ENCODE data around the gene KRT9. TPM values are rescaled to one million over a fixed set of nuclear protein-coding genes. Genes with fewer than 3 reads are reported as not detected.
A peak's percentile ranks its signal among the peaks of the same experiment; 100 is the strongest.
"Not testable (repeated sequence)": the region's sequence is repeated elsewhere in the genome, so short reads cannot be mapped to it uniquely, and the experiment has no call there.

KRT9 gene
- total RNA-seq, 2 experiments from 2014 or later = not detected

GRCh38 chr17:41579484-41580243 is 7.8 kb upstream of the KRT9 start:
- peaks cover 7 to 22% of the 10 kb centered on the region in 2 experiments for H3K27me3 ChIP-seq (ENCODE audit: control insufficient read depth in 1 of 2, insufficient read depth in 2 of 2, low read length in 2 of 2)
- intact Hi-C loops (cut with DNase I, micrococcal nuclease) = no loop called here
- DNase-seq (peak; percentile 23 to 78 (median 47)), ATAC-seq (ENCODE audit: poor library complexity) (peak; percentile 98)
- Mint-ChIP-seq H3K36me3 (ENCODE audit: low read depth) (no peaks in the 10 kb centered on the region), H3K4me3 (no peak overlapping the region), H3K27me3 (peaks cover 67% of the 10 kb centered on the region), H3K9me3 (no peaks in the 10 kb centered on the region), H3K4me1 (ENCODE audit: low read depth) (no peaks in the 10 kb centered on the region), H3K27ac (no peak overlapping the region)
- H3K4me1 ChIP-seq (ENCODE audit: insufficient read depth, low read length) = no peaks in the 10 kb centered on the region
- H3K36me3 ChIP-seq (ENCODE audit: insufficient read depth, low read length) = no peaks in the 10 kb centered on the region
- no peak overlapping the region for H3K27ac ChIP-seq (ENCODE audit: low read depth in 1 of 2, low read length in 2 of 2)
- CTCF ChIA-PET = interaction anchor here (0.7 to 1.0 kb wide), 2 partner anchors 31 to 69 kb away, joined by 3 to 5 read pairs; no protein-coding TSS in a partner anchor
- H3K9me3 ChIP-seq (ENCODE audit: control insufficient read depth in 1 of 2, insufficient read depth in 1 of 2, low read length in 2 of 2) = peaks cover 0 to 3% of the 10 kb centered on the region in 2 experiments
- POLR2A ChIA-PET = no interaction called here
- TF ChIP-seq CTCF (IDR thresholded peaks at IDR 0.05) = no peak
- no peak overlapping the region for H3K4me3 ChIP-seq (ENCODE audit: low read length)

GRCh38 chr17:41578971-41579370 is 7.1 kb upstream of the KRT9 start:
- H3K27me3 ChIP-seq (ENCODE audit: control insufficient read depth in 1 of 2, insufficient read depth in 2 of 2, low read length in 2 of 2) = peaks cover 7 to 22% of the 10 kb centered on the region in 2 experiments
- POLR2A ChIA-PET = no interaction called here
- Mint-ChIP-seq H3K36me3 (ENCODE audit: low read depth) (no peaks in the 10 kb centered on the region), H3K4me1 (ENCODE audit: low read depth) (no peaks in the 10 kb centered on the region), H3K27me3 (peaks cover 64% of the 10 kb centered on the region), H3K4me3 (no peak overlapping the region), H3K9me3 (no peaks in the 10 kb centered on the region), H3K27ac (no peak overlapping the region)
- no peaks in the 10 kb centered on the region for H3K36me3 ChIP-seq (ENCODE audit: insufficient read depth, low read length)
- DNase-seq (no peak), ATAC-seq (ENCODE audit: poor library complexity) (no peak)
- intact Hi-C loops (cut with DNase I, micrococcal nuclease) = no loop called here
- no peak overlapping the region for H3K4me3 ChIP-seq (ENCODE audit: low read length)
- no peak for TF ChIP-seq CTCF (IDR thresholded peaks at IDR 0.05)
- CTCF ChIA-PET = interaction anchor here (1.0 kb wide), 1 partner anchor 70 kb away, joined by 3 read pairs; no protein-coding TSS in a partner anchor
- no peaks in the 10 kb centered on the region for H3K4me1 ChIP-seq (ENCODE audit: insufficient read depth, low read length)
- H3K27ac ChIP-seq (ENCODE audit: low read depth in 1 of 2, low read length in 2 of 2) = no peak overlapping the region
- H3K9me3 ChIP-seq (ENCODE audit: control insufficient read depth in 1 of 2, insufficient read depth in 1 of 2, low read length in 2 of 2) = peaks cover 0 to 3% of the 10 kb centered on the region in 2 experiments

GRCh38 chr17:41578538-41578937 is 6.7 kb upstream of the KRT9 start:
- peaks cover 7 to 22% of the 10 kb centered on the region in 2 experiments for H3K27me3 ChIP-seq (ENCODE audit: control insufficient read depth in 1 of 2, insufficient read depth in 2 of 2, low read length in 2 of 2)
- H3K4me1 ChIP-seq (ENCODE audit: insufficient read depth, low read length) = no peaks in the 10 kb centered on the region
- no peak for ATAC-seq (ENCODE audit: poor library complexity)
- no peak overlapping the region for H3K4me3 ChIP-seq (ENCODE audit: low read length)
- ChIA-PET POLR2A (no interaction called here), CTCF (no interaction called here)
- Mint-ChIP-seq H3K4me3 (no peak overlapping the region), H3K4me1 (ENCODE audit: low read depth) (no peaks in the 10 kb centered on the region), H3K27ac (no peak overlapping the region), H3K27me3 (peaks cover 62% of the 10 kb centered on the region), H3K9me3 (no peaks in the 10 kb centered on the region), H3K36me3 (ENCODE audit: low read depth) (no peaks in the 10 kb centered on the region)
- H3K27ac ChIP-seq (ENCODE audit: low read depth in 1 of 2, low read length in 2 of 2) = no peak overlapping the region
- peaks cover 0 to 3% of the 10 kb centered on the region in 2 experiments for H3K9me3 ChIP-seq (ENCODE audit: control insufficient read depth in 1 of 2, insufficient read depth in 1 of 2, low read length in 2 of 2)
- no peak for DNase-seq
- intact Hi-C loops (cut with DNase I, micrococcal nuclease) = no loop called here
- H3K36me3 ChIP-seq (ENCODE audit: insufficient read depth, low read length) = no peaks in the 10 kb centered on the region
- TF ChIP-seq CTCF (IDR thresholded peaks at IDR 0.05) = no peak

GRCh38 chr17:41576740-41577139 is 4.9 kb upstream of the KRT9 start:
- H3K36me3 ChIP-seq (ENCODE audit: insufficient read depth, low read length); H3K9me3 ChIP-seq (ENCODE audit: control insufficient read depth in 1 of 2, insufficient read depth in 1 of 2, low read length in 2 of 2); ATAC-seq (ENCODE audit: poor library complexity); CTCF ChIA-PET; H3K27ac ChIP-seq (ENCODE audit: low read depth in 1 of 2, low read length in 2 of 2); H3K36me3 Mint-ChIP-seq (ENCODE audit: low read depth); H3K4me3 ChIP-seq (ENCODE audit: low read length); POLR2A ChIA-PET; H3K4me1 ChIP-seq (ENCODE audit: insufficient read depth, low read length); H3K9me3 Mint-ChIP-seq; DNase-seq; intact Hi-C loops (cut with DNase I, micrococcal nuclease); H3K4me1 Mint-ChIP-seq (ENCODE audit: low read depth); H3K4me3 Mint-ChIP-seq; H3K27ac Mint-ChIP-seq: not testable (repeated sequence)
- H3K27me3 ChIP-seq (ENCODE audit: control insufficient read depth in 1 of 2, insufficient read depth in 2 of 2, low read length in 2 of 2) = peaks cover 10 to 27% of the 10 kb centered on the region in 2 experiments
- peaks cover 69% of the 10 kb centered on the region for H3K27me3 Mint-ChIP-seq
